Activated T-helper 1 cell treated with Interleukin-2 at 50 U/mL for 16 hours (primary cell): ENCODE results near the gene DCP2.

Experiments used
- DNase-seq: peaks from one replicate; pipeline ENCODE4 v3.0.0-alpha.2; 2020; ENCODE audit warnings: low read depth

DCP2 gene

GRCh38 chr5:113022661-113023060 lies 46.1 kb downstream of the DCP2 start:
- DNase-seq = no peak

DNA sequence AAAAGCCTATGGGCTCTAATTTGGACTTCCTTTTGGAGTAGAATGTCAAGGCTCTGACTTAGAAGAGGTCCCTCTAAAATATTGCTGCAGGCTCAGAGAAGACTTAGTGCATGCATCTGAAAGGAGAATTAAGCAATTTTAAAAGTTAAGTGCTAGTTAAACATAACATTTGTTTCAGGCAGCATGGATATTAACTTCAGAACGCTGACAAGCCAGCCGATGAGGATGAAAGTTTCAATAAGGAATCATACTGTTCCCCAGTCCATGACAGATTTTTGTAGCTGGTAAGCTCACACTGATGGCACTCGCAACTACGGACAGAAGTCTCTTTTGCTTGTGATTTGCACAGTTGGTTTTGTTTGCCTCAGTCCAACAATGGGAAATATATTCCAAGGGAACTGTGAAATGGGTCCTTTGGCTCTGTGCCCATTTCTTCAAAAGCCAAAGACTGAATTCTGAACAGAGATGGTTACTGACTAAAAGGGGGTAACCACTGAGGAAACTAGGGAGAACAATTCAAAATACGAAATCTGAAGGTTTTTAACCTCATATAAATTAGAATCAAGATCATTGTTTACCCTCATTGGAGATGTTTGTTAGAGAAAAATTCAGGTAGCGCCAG lies 47.6 kb downstream of the DCP2 start:
- DNase-seq = no peak

- DNase-seq = no peak
Observed at GRCh38 chr5:113025596-113025995, 49.0 kb downstream of the DCP2 start.

- no peak for DNase-seq
Observed at GRCh38 chr5:113026211-113026610, 49.6 kb downstream of the DCP2 start.

- no peak for DNase-seq
Observed at GRCh38 chr5:113027015-113027414, 50.4 kb downstream of the DCP2 start.

- DNase-seq = no peak
Observed at GRCh38 chr5:113027431-113027830, 50.8 kb downstream of the DCP2 start.

- DNase-seq = no peak
Observed at GRCh38 chr5:113029614-113030013, 53.0 kb downstream of the DCP2 start.

GRCh38 chr5:113031104-113031503 lies 54.5 kb downstream of the DCP2 start:
- DNase-seq = no peak

GRCh38 chr5:113031557-113031956 lies 55.0 kb downstream of the DCP2 start:
- DNase-seq = no peak

GRCh38 chr5:113034182-113034773 lies 57.7 kb downstream of the DCP2 start:
- no peak for DNase-seq

DNA sequence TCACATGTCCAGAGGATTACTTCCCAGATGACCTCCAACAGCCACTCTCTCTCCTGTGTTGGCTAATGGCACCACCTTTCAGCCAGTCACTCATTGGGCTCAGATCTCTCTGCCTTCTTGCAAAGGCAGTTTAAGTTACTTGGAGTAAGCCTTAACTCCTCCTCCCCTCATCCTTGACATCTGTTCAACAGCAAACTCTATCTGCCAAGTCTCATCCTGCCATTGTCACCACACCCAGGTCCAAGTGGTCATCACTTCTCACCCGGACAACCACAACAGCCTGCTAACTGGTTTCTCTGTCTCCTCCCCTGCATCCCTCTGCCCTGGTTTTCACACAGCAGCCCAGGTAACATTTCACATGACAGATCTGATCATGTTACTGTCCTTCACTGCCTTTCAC lies 58.5 kb downstream of the DCP2 start:
- no peak for DNase-seq

GRCh38 chr5:113036321-113036720 lies 59.7 kb downstream of the DCP2 start:
- DNase-seq = no peak

DNA sequence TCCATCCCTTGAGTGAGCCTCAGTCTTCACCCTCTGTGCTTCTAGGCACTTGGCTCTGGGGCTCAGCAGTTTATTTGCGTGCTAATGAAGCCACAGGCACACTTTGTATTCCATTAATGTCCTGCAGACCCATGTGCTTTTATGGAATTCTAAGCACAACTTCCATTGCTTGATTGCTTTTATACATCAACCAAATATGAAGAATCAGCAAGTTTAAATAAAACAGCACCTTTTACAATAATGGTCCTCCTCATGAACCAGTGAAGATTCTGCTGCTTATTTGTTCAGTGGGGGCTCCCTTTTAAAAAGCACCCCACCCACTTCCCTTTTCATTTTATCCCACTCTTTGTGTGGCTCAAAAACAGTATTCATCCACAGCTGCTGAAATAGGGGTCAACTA lies 60.2 kb downstream of the DCP2 start:
- DNase-seq = no peak

GRCh38 chr5:113038136-113038535 lies 61.5 kb downstream of the DCP2 start:
- no peak for DNase-seq

DNA sequence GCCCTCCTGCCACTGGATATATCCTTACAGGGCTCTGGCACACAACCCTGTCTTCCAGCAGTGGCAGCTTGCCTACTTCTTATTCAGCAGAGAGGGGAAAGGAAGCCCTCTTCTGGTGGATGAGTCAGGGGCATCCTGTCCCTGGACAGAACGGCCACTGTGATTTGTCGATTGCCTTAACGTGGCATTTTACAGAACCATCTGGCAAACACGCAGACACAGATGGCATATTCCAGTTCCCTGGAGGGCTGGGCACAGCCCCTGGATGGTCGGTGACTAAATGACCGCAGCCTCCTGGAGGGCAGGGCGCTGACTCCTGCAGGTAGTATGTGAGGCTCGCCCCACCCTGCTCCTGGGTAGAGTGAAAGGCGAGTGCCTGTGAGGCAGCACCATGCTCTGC lies 62.1 kb downstream of the DCP2 start:
- no peak for DNase-seq

DNA sequence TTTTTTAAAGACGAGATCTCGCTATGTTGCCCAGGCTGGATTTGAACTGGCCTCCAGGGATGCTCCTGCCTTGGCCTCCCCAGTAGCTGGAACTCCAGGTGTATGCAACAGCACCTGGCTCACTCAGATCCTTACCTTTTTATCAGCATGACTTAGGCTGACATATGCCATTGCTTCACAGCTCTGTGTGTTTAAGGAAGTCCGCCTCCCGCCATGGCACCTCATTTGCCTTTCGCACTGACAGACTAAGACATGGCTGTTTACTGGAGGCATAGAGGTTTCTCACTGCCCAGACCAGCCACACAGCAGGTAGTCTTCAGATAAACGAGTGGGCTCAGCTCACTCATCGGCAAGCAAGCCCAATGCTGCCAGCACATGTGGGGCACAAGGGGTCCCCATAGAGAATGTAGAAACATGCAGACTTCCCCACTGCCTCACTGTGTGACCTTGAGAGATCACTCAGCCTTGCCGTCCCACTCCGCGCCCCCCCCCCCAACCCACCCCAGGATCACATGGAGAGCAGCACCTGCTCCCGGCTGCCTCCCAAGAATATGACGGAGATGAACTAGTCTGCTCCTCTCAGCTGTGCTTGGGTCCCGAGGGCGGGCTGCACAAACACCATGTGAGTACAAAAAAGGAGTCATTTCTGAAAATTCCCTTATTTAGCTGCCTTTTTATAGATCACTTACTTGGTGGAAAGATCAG lies 62.8 kb downstream of the DCP2 start:
- no peak for DNase-seq

- no peak for DNase-seq
Observed at GRCh38 chr5:113039934-113040285, 63.3 kb downstream of the DCP2 start.

DNA sequence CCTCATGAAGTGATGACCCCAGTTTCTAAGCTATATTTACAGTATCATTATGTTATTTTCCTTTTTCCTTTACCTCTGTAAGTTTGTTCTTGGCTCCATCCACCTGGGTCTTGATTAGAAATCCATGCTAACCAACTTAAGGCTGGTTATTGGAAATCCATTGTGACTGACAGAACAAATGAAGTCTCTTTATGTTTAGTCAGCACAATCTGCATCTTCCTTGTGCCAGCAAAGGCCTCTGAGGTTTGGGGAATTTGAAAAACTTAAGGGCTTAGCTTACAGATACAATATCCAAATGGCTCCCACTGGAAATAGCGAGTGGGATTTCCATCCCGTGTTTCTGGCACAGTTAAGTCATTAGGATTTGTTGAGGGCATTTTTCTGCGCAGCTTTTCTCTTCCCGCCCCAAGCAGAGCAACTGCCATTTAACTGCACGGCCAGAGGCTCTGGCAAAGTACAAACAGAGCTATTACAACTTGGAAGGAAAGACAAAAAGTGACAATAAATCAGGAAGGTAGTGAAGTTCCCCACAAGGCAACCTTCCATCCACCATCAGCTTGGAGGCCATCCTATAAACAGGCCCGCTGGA lies 64.2 kb downstream of the DCP2 start:
- no peak for DNase-seq

- no peak for DNase-seq
Observed at GRCh38 chr5:113042491-113043243, 66.1 kb downstream of the DCP2 start.

GRCh38 chr5:113043491-113043931 lies 66.9 kb downstream of the DCP2 start:
- no peak for DNase-seq

- DNase-seq = no peak
Observed at GRCh38 chr5:113044776-113045465, 68.3 kb downstream of the DCP2 start.

- no peak for DNase-seq
Observed at GRCh38 chr5:113047234-113047633, 70.6 kb downstream of the DCP2 start.
